ENCODE measurements around the gene SLC35F3. TPM values are rescaled to one million over a fixed set of nuclear protein-coding genes. Genes with fewer than 3 reads are reported as not detected.

Gene SLC35F3
- total and polyA plus RNA-seq, 9 of the 15 experiments (the other 6 are each of a cell fraction or from before 2014, with no cell fraction given): 0.04 to 0.07 (median 0.04) TPM; not detected in 6

- in situ Hi-C loops (cut with MboI) (no loop called here), intact Hi-C loops (cut with micrococcal nuclease) (no loop called here)
- Histone ChIP-seq H3K36me3 (ENCODE audit: control insufficient read depth, insufficient read depth, low read length) (no peaks in the 10 kb centered on the region), H3K27me3 (ENCODE audit: control insufficient read depth in 2 of 2, insufficient read depth in 2 of 2, low read length in 2 of 2) (no peaks in the 10 kb centered on the region; a peak in 1 of 5 replicates), H4K20me1 (replicated peaks; ENCODE audit: control insufficient read depth, insufficient read depth, low read length) (no peaks in the 10 kb centered on the region), H2AFZ (ENCODE audit: low read depth, low read length) (no peak overlapping the region), H3K4me3 (no peak overlapping the region), H3K79me2 (ENCODE audit: control insufficient read depth, insufficient read depth, low read length) (no peaks in the 10 kb centered on the region), H3K9me1 (ENCODE audit: control insufficient read depth, insufficient read depth, low read length) (no peaks in the 10 kb centered on the region), H3K27ac (ENCODE audit: extremely low read depth, low read depth, low read length) (no peak overlapping the region), H3K9me3 (replicated peaks; ENCODE audit: control insufficient read depth, insufficient read depth, low read depth, low read length) (no peaks in the 10 kb centered on the region), H3K4me1 (replicated peaks in 1 of 2; ENCODE audit: control insufficient read depth in 2 of 2, insufficient read depth in 2 of 2, low read length in 2 of 2) (no peaks in the 10 kb centered on the region), H3K9ac (ENCODE audit: insufficient read depth in 1 of 2, low read depth in 2 of 2, low read length in 2 of 2) (no peak overlapping the region), H3K4me2 (ENCODE audit: insufficient read depth, low read length) (no peak overlapping the region)
- ChIA-PET CTCF (ENCODE audit: low intra/inter-chr PET ratio) (no interaction called here), POLR2A (no interaction called here)
- DNase-seq (ENCODE audit: extremely low read depth in 1 of 4, low spot score in 3 of 4): no peak
- FAIRE-seq: no peak
- no peak for ATAC-seq
- TF ChIP-seq ZNF121 (CRISPR knock-in tag; conservative IDR thresholded peaks at IDR 0.05) (no peak), CHD2 (IDR thresholded peaks at IDR 0.05; ENCODE audit: low read depth, low read length) (no peak), ARID3B (CRISPR knock-in tag; IDR thresholded peaks at IDR 0.05; ENCODE audit: borderline replicate concordance) (no peak), ZFP36 (IDR thresholded peaks at IDR 0.05; ENCODE audit: low read depth, low read length, partially characterized antibody) (no peak), ZNF76 (CRISPR knock-in tag; IDR thresholded peaks at IDR 0.05; ENCODE audit: borderline replicate concordance) (no peak), BDP1 (IDR thresholded peaks at IDR 0.05; ENCODE audit: insufficient read depth, insufficient read length) (no peak), ADNP (tag; IDR thresholded peaks at IDR 0.05) (no peak), SAFB (IDR thresholded peaks at IDR 0.05; ENCODE audit: borderline replicate concordance, low read depth, low read length) (no peak), KLF16 (IDR thresholded peaks at IDR 0.05) (no peak), PHF20 (IDR thresholded peaks at IDR 0.05; ENCODE audit: partially characterized antibody) (no peak)
- WGBS (ENCODE audit: insufficient coverage, low coverage, missing lambda C conversion rate): 2% methylated on average over 5 of the region's 5 CpGs
- no TSS peak for BruUV-seq (replicated peaks)
These were observed 19.9 kb upstream of the SLC35F3 start for GRCh38 chr1:233884461-233885151.

Data from K562 (cell line).